HepG2 (cell line): ENCODE results near the gene TLR9. TPM values are rescaled to one million over a fixed set of nuclear protein-coding genes. Genes with fewer than 3 reads are reported as not detected.
A peak's percentile ranks its signal among the peaks of the same experiment; 100 is the strongest.

Source experiments
- AKAP8 ChIP-seq: sonication (generic); formaldehyde crosslinking; IDR thresholded peaks from 2 replicates; pipeline ENCODE4 v1.5.1; 2020; ENCODE audit warnings: mild to moderate bottlenecking, missing genetic modification reagents
- CBX5 ChIP-seq: sonication (generic); formaldehyde crosslinking; IDR thresholded peaks from 2 replicates; pipeline ENCODE4 v1.4.0; 2020; ENCODE audit warnings: missing genetic modification reagents, borderline replicate concordance
- CCDC6 ChIP-seq: sonication (generic); formaldehyde crosslinking; IDR thresholded peaks from 2 replicates; pipeline ENCODE4 v1.8.1; 2022; ENCODE audit warnings: mild to moderate bottlenecking, missing genetic modification reagents, moderate library complexity
- ELF1 ChIP-seq: sonication (generic); formaldehyde crosslinking; IDR thresholded peaks from 2 replicates; pipeline ENCODE4 v1.4.0; 2020; ENCODE audit warnings: missing genetic modification reagents
- HDAC2 ChIP-seq: sonication (generic); formaldehyde crosslinking; IDR thresholded peaks from 2 replicates; pipeline ENCODE4 v1.4.0; 2020; ENCODE audit warnings: missing genetic modification reagents
- MXD4 ChIP-seq: IDR thresholded peaks from 2 replicates; pipeline ENCODE4 v1.6.1; 2016; ENCODE audit warnings: mild to moderate bottlenecking, missing biosample characterization, missing genetic modification reagents
- NFE2L1 ChIP-seq: sonication (generic); formaldehyde crosslinking; IDR thresholded peaks from 2 replicates; pipeline ENCODE4 v1.4.0; 2020; ENCODE audit warnings: missing genetic modification reagents, mild to moderate bottlenecking, borderline replicate concordance
- SAP130 ChIP-seq: IDR thresholded peaks from 2 replicates; pipeline ENCODE4 v1.6.1; 2016; ENCODE audit warnings: low read depth
- SMC3 ChIP-seq: IDR thresholded peaks from 2 replicates; pipeline ENCODE4 v1.6.1; 2011; ENCODE audit warnings: low read length, improper control_type of control experiment
- SNAI1 ChIP-seq: sonication (generic); formaldehyde crosslinking; IDR thresholded peaks from 2 replicates; pipeline ENCODE4 v1.5.0; 2020; ENCODE audit warnings: mild to moderate bottlenecking, missing genetic modification reagents, borderline replicate concordance
- SOX5 ChIP-seq: IDR thresholded peaks from 2 replicates; pipeline ENCODE4 v1.6.1; 2016; ENCODE audit warnings: borderline replicate concordance
- TEAD3 ChIP-seq: optimal IDR thresholded peaks from 2 replicates; pipeline ENCODE3; 2016; ENCODE audit warnings: borderline replicate concordance
- U2AF1 ChIP-seq: fragments of 200-400 bp; formaldehyde crosslinking; optimal IDR thresholded peaks from 2 replicates; pipeline ENCODE3; 2017; ENCODE audit warnings: mild to moderate bottlenecking, low read depth, low read length
- UBTF ChIP-seq: sonication (generic); formaldehyde crosslinking; IDR thresholded peaks from 2 replicates; pipeline ENCODE4 v1.4.0; 2020; ENCODE audit warnings: mild to moderate bottlenecking, missing genetic modification reagents
- ZBTB3 ChIP-seq: sonication (generic); formaldehyde crosslinking; IDR thresholded peaks from 2 replicates; pipeline ENCODE4 v1.4.0; 2020; ENCODE audit warnings: low read depth, mild to moderate bottlenecking, moderate library complexity, missing genetic modification reagents, borderline replicate concordance
- ZNF160 ChIP-seq: sonication (generic); formaldehyde crosslinking; IDR thresholded peaks from 2 replicates; pipeline ENCODE4 v1.8.0; 2022; ENCODE audit warnings: mild to moderate bottlenecking, inconsistent platforms, missing genetic modification reagents
- ZNF263 ChIP-seq: sonication (generic); formaldehyde crosslinking; IDR thresholded peaks from 2 replicates; pipeline ENCODE4 v1.4.0; 2020; ENCODE audit warnings: missing genetic modification reagents
- ZNF570 ChIP-seq: sonication (generic); formaldehyde crosslinking; IDR thresholded peaks from 2 replicates; pipeline ENCODE4 v1.4.0; 2020; ENCODE audit warnings: mild to moderate bottlenecking, missing genetic modification reagents, borderline replicate concordance
- ZNF777 ChIP-seq: sonication (generic); formaldehyde crosslinking; IDR thresholded peaks from 2 replicates; pipeline ENCODE4 v1.4.0; 2020; ENCODE audit warnings: missing genetic modification reagents
- ZNF883 ChIP-seq: sonication (generic); formaldehyde crosslinking; IDR thresholded peaks from 2 replicates; pipeline ENCODE4 v1.5.1; 2020; ENCODE audit warnings: mild to moderate bottlenecking, missing genetic modification reagents; ENCODE audit errors: not compliant biosample characterization
- polyA plus RNA-seq, 8 experiments: library from polyadenylated mRNA; depleted of rRNA in 3 of 8; stranded (reverse) in 7 of 8; unstranded in 1 of 8; fragments of >200 nt; fragmentation: Illumina TruSeq in 4 of 8; extraction: Trizol in 4 of 8; gene quantifications; 2 replicates each; pipeline versions ENCODE4 v1.2.1 to v1.2.3, GENCODE V29; 2011 to 2016; ENCODE audit warnings: low read depth in 4 of 8, missing spikeins in 1 of 8, mixed read lengths in 1 of 8; ENCODE audit not compliant: insufficient read depth in 1 of 8
- total RNA-seq, 5 experiments: library from RNA; depleted of rRNA; stranded (reverse); fragments of >200 nt; fragmentation: Illumina TruSeq; extraction: Trizol; gene quantifications; 2 replicates each; pipeline ENCODE4 v1.2.3, GENCODE V29; 2016; ENCODE audit warnings: low read depth in 1 of 5
- TF ChIP-seq, protein P1 (sequence below): sonication (generic); formaldehyde crosslinking; IDR thresholded peaks from 2 replicates; pipeline ENCODE4 v1.5.1; 2020; ENCODE audit warnings: mild to moderate bottlenecking, missing genetic modification reagents
- TF ChIP-seq, protein P2 (sequence below): sonication (generic); formaldehyde crosslinking; IDR thresholded peaks from 2 replicates; pipeline ENCODE4 v1.4.0; 2020; ENCODE audit warnings: missing genetic modification reagents
- TF ChIP-seq, protein P3 (sequence below): sonication (generic); formaldehyde crosslinking; IDR thresholded peaks from 2 replicates; pipeline ENCODE4 v1.4.0; 2020; ENCODE audit warnings: missing genetic modification reagents

The TLR9 gene
- total and polyA plus RNA-seq, 2 of the 13 experiments (the other 11 are each of a cell fraction or from before 2014, with no cell fraction given), result not detected

- TF ChIP-seq, protein P1, sequence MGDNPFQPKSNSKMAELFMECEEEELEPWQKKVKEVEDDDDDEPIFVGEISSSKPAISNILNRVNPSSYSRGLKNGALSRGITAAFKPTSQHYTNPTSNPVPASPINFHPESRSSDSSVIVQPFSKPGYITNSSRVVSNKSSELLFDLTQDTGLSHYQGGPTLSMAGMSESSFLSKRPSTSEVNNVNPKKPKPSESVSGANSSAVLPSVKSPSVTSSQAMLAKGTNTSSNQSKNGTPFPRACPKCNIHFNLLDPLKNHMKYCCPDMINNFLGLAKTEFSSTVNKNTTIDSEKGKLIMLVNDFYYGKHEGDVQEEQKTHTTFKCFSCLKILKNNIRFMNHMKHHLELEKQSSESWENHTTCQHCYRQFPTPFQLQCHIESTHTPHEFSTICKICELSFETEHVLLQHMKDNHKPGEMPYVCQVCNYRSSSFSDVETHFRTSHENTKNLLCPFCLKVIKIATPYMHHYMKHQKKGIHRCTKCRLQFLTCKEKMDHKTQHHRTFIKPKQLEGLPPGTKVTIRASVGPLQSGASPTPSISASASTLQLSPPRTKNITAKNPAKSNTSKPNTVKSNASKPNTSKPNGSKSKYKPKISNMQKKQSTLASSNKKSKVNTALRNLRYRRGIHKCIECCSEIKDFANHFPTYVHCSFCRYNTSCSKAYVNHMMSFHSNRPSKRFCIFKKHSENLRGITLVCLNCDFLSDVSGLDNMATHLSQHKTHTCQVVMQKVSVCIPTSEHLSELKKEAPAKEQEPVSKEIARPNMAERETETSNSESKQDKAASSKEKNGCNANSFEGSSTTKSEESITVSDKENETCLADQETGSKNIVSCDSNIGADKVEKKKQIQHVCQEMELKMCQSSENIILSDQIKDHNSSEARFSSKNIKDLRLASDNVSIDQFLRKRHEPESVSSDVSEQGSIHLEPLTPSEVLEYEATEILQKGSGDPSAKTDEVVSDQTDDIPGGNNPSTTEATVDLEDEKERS (CRISPR knock-in tag), result peak; percentile 73; the same call in 1 of the 2 replicates
- TF ChIP-seq ZNF263 (CRISPR knock-in tag) (no peak), TEAD3 (peak; percentile 42), ZNF160 (no peak), CBX5 (peak; percentile 44; the same call in 1 of the 2 replicates), UBTF (CRISPR knock-in tag) (peak; percentile 29; the same call in 1 of the 2 replicates), U2AF1 (no peak), MXD4 (CRISPR knock-in tag) (peak; percentile 36; the same call in 1 of the 2 replicates), SMC3 (no peak), ZNF570 (CRISPR knock-in tag) (no peak), NFE2L1 (CRISPR knock-in tag) (no peak), ZNF883 (CRISPR knock-in tag) (no peak), AKAP8 (no peak), SNAI1 (CRISPR knock-in tag) (no peak), ZNF777 (peak; percentile 70), CCDC6 (CRISPR knock-in tag) (no peak), ELF1 (CRISPR knock-in tag) (peak; percentile 79), SAP130 (peak; percentile 89), SOX5 (CRISPR knock-in tag) (peak; percentile 45; the same call in 1 of the 2 replicates), ZBTB3 (CRISPR knock-in tag) (0 out of 2 replicates have a peak, but pooled peaks have one; percentile 58), HDAC2 (peak; percentile 71; the same call in 1 of the 2 replicates)
- TF ChIP-seq, protein P2, sequence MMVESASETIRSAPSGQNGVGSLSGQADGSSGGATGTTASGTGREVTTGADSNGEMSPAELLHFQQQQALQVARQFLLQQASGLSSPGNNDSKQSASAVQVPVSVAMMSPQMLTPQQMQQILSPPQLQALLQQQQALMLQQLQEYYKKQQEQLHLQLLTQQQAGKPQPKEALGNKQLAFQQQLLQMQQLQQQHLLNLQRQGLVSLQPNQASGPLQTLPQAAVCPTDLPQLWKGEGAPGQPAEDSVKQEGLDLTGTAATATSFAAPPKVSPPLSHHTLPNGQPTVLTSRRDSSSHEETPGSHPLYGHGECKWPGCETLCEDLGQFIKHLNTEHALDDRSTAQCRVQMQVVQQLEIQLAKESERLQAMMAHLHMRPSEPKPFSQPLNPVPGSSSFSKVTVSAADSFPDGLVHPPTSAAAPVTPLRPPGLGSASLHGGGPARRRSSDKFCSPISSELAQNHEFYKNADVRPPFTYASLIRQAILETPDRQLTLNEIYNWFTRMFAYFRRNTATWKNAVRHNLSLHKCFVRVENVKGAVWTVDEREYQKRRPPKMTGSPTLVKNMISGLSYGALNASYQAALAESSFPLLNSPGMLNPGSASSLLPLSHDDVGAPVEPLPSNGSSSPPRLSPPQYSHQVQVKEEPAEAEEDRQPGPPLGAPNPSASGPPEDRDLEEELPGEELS (CRISPR knock-in tag), result peak; percentile 77
- TF ChIP-seq, protein P3, sequence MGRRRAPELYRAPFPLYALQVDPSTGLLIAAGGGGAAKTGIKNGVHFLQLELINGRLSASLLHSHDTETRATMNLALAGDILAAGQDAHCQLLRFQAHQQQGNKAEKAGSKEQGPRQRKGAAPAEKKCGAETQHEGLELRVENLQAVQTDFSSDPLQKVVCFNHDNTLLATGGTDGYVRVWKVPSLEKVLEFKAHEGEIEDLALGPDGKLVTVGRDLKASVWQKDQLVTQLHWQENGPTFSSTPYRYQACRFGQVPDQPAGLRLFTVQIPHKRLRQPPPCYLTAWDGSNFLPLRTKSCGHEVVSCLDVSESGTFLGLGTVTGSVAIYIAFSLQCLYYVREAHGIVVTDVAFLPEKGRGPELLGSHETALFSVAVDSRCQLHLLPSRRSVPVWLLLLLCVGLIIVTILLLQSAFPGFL (CRISPR knock-in tag), result no peak
These were observed 12.8 kb upstream of the TLR9 start (continued) for GRCh38 chr3:52238193-52238760.
